ENCODE measurements around the gene LAMP5.

LAMP5 gene

GRCh38 chr20:9514072-9514460 is 324 bp upstream of the LAMP5 start:
- H3K9ac ChIP-seq (ENCODE audit: low read depth, low read length) = no peak overlapping the region
- peaks cover 35% of the 10 kb centered on the region for H3K4me1 ChIP-seq (ENCODE audit: insufficient read depth, low read length)
- H3K36me3 ChIP-seq (ENCODE audit: insufficient read depth, low read length) = no peaks in the 10 kb centered on the region
- H3K27ac ChIP-seq (ENCODE audit: low read depth, low read length) = no peak overlapping the region
- WGBS = 8% methylated on average over 9 of the region's 9 CpGs
- H3K4me3 ChIP-seq (ENCODE audit: low read length) = peak overlapping the region; percentile 63
- no peaks in the 10 kb centered on the region for H3K9me3 ChIP-seq (ENCODE audit: insufficient read depth, low read depth, low read length)
- peaks cover 100% of the 10 kb centered on the region for H3K27me3 ChIP-seq (ENCODE audit: insufficient read depth, low read length)

DNA sequence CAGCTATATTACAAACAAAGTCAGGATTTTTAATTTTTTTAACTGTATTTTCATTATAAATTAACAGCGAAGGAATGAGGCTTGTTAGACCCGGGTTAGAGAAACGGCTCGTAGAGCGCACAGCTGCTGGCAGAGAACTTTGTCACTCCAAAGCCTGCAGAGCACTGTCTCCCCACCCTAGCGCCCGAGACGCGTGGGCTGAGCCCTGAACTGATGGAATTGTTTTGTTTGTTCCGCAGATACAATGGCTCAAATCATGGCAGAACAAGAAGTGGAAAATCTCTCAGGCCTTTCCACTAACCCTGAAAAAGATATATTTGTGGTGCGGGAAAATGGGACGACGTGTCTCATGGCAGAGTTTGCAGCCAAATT is 810 bp downstream of the LAMP5 start:
- Histone ChIP-seq H3K27ac (ENCODE audit: low read depth, low read length) (no peak overlapping the region), H3K9me3 (ENCODE audit: insufficient read depth, low read depth, low read length) (no peaks in the 10 kb centered on the region), H3K36me3 (ENCODE audit: insufficient read depth, low read length) (no peaks in the 10 kb centered on the region), H3K27me3 (ENCODE audit: insufficient read depth, low read length) (peaks cover 100% of the 10 kb centered on the region), H3K4me3 (ENCODE audit: low read length) (peak overlapping the region; percentile 63), H3K9ac (ENCODE audit: low read depth, low read length) (no peak overlapping the region), H3K4me1 (ENCODE audit: insufficient read depth, low read length) (peaks cover 46% of the 10 kb centered on the region)
- 14% methylated on average over 13 of the region's 13 CpGs for WGBS

GRCh38 chr20:9515741-9516233 is 1.4 kb downstream of the LAMP5 start:
- peaks cover 52% of the 10 kb centered on the region for H3K4me1 ChIP-seq (ENCODE audit: insufficient read depth, low read length)
- H3K27me3 ChIP-seq (ENCODE audit: insufficient read depth, low read length) = peaks cover 100% of the 10 kb centered on the region
- H3K36me3 ChIP-seq (ENCODE audit: insufficient read depth, low read length) = no peaks in the 10 kb centered on the region
- H3K27ac ChIP-seq (ENCODE audit: low read depth, low read length) = no peak overlapping the region
- no peak overlapping the region for H3K9ac ChIP-seq (ENCODE audit: low read depth, low read length)
- no peaks in the 10 kb centered on the region for H3K9me3 ChIP-seq (ENCODE audit: insufficient read depth, low read depth, low read length)
- 2% methylated on average over 38 of the region's 38 CpGs for WGBS
- peak overlapping the region; percentile 63 for H3K4me3 ChIP-seq (ENCODE audit: low read length)

DNA sequence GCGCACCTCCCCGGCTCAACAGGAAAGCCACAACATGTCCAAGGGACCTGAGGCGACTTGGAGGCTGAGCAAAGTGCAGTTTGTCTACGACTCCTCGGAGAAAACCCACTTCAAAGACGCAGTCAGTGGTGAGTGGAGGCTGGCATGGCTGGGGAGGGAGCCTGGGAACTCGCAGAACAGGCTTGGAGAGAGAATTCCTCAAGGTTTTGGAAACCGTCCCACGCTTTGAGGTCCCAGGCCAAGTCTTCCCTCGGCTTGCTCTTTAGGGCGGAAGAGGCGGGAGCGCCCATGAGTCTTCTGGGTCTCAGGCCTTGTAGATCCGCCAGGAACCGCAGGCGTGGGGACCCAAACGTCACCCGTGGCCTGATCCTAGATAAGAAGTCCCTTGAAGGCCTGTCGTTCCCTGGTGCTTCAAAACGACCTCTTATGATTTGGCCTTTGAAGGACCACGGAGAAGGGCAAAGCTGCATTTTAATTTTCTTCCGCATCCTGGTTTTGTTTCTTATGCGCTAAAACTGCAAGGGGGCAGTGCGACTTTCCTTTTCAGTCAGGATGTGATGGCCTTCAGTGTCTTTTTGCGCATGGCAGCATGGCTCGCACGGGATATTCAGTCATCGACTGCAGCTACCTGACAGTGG is 2.0 kb downstream of the LAMP5 start:
- Histone ChIP-seq H3K36me3 (ENCODE audit: insufficient read depth, low read length) (no peaks in the 10 kb centered on the region), H3K27me3 (ENCODE audit: insufficient read depth, low read length) (peaks cover 98% of the 10 kb centered on the region), H3K9ac (ENCODE audit: low read depth, low read length) (no peak overlapping the region), H3K27ac (ENCODE audit: low read depth, low read length) (no peak overlapping the region), H3K4me1 (ENCODE audit: insufficient read depth, low read length) (peaks cover 57% of the 10 kb centered on the region), H3K9me3 (ENCODE audit: insufficient read depth, low read depth, low read length) (no peaks in the 10 kb centered on the region), H3K4me3 (ENCODE audit: low read length) (peak overlapping the region; percentile 63)
- WGBS = 28% methylated on average over 28 of the region's 28 CpGs

DNA sequence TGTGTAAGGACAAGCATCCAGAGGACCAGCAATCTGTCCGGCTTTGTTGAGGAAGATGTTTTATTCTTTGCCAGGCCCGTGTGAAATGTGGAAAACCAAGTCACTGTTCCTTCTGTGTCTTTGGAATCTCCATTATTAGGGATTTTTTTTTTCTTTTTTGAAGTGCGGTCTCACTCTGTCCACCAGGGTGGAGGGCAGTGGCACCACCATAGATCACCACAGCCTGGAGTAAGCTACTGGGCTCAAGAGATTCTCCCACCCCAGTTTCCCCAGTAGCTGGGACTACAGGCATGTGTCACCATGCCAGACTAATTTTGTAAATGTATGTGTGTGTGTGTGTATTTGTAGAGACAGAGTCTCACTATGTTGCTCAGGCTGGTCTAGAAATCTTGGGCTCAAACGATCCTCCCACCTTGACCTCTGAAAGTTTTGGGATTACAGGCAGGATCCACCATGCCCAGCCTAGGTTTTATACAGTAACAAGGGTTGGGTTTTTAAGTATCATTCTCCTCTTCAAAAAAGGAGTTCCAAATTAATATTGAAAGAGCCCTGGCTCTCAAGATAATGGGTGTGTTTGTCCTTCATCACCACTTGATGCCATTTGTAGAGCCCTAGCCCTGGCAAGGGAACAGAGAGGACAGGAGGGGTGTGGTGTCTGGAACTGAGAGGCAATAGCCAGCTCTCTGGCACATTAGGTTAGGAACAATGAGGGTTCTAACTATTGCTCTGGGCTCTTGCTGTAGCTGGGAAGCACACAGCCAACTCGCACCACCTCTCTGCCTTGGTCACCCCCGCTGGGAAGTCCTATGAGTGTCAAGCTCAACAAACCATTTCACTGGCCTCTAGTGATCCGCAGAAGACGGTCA is 3.1 kb downstream of the LAMP5 start:
- Histone ChIP-seq H3K27ac (ENCODE audit: low read depth, low read length) (no peak overlapping the region), H3K9ac (ENCODE audit: low read depth, low read length) (no peak overlapping the region)

DNA sequence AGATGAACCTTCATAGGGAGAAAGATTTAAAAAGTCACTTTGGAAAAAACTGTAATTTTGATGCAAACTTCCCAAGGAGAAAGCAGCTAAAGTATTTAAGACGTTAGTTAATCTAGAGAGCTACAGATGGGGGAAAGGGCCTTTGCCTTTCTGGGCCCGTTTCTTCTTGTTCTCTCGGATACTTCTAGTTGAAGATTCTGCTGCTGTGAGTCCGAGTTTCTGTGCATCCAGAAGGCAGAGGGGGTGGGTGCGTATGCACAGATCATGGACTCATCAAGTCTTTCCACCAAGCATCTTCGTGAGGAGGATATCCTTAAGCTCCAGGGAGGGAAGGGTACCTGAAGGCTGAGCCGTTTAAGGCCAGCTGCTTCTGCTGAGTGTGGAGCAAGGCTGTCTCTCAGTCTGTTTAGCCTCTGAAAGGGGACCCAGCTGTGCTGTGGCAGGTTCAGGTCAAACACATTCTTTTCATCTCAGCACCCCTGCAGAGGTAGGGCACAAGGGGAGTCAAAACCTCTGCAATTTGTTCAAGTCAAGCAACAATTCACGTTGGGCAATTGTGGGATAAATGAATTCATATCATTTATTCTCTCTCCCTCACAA is 4.3 kb downstream of the LAMP5 start:
- Histone ChIP-seq H3K9me3 (ENCODE audit: insufficient read depth, low read depth, low read length) (no peaks in the 10 kb centered on the region), H3K4me3 (ENCODE audit: low read length) (no peak overlapping the region), H3K4me1 (ENCODE audit: insufficient read depth, low read length) (peaks cover 57% of the 10 kb centered on the region), H3K36me3 (ENCODE audit: insufficient read depth, low read length) (no peaks in the 10 kb centered on the region), H3K27me3 (ENCODE audit: insufficient read depth, low read length) (peaks cover 75% of the 10 kb centered on the region), H3K9ac (ENCODE audit: low read depth, low read length) (no peak overlapping the region), H3K27ac (ENCODE audit: low read depth, low read length) (no peak overlapping the region)
- WGBS = 18% methylated on average over 7 of the region's 8 CpGs

More for the DNA sequence above, 3.1 kb downstream of the LAMP5 start:
- WGBS = 86% methylated on average over 8 of the region's 8 CpGs
- Histone ChIP-seq H3K27me3 (ENCODE audit: insufficient read depth, low read length) (peaks cover 86% of the 10 kb centered on the region), H3K9me3 (ENCODE audit: insufficient read depth, low read depth, low read length) (no peaks in the 10 kb centered on the region), H3K36me3 (ENCODE audit: insufficient read depth, low read length) (no peaks in the 10 kb centered on the region), H3K4me1 (ENCODE audit: insufficient read depth, low read length) (peaks cover 59% of the 10 kb centered on the region), H3K4me3 (ENCODE audit: low read length) (no peak overlapping the region)

GRCh38 chr20:9520086-9520485 is 5.7 kb downstream of the LAMP5 start:
- H3K4me3 ChIP-seq (ENCODE audit: low read length) = no peak overlapping the region
- H3K27me3 ChIP-seq (ENCODE audit: insufficient read depth, low read length) = peaks cover 60% of the 10 kb centered on the region
- no peak overlapping the region for H3K27ac ChIP-seq (ENCODE audit: low read depth, low read length)
- no peaks in the 10 kb centered on the region for H3K9me3 ChIP-seq (ENCODE audit: insufficient read depth, low read depth, low read length)
- H3K36me3 ChIP-seq (ENCODE audit: insufficient read depth, low read length) = no peaks in the 10 kb centered on the region
- peaks cover 53% of the 10 kb centered on the region for H3K4me1 ChIP-seq (ENCODE audit: insufficient read depth, low read length)
- no peak overlapping the region for H3K9ac ChIP-seq (ENCODE audit: low read depth, low read length)
- WGBS = 61% methylated on average over 4 of the region's 4 CpGs

GRCh38 chr20:9523636-9524035 is 9.2 kb downstream of the LAMP5 start:
- no peak overlapping the region for H3K4me3 ChIP-seq (ENCODE audit: low read length)
- WGBS = 94% methylated on average over 2 of the region's 3 CpGs
- no peak overlapping the region for H3K27ac ChIP-seq (ENCODE audit: low read depth, low read length)
- peaks cover 28% of the 10 kb centered on the region for H3K4me1 ChIP-seq (ENCODE audit: insufficient read depth, low read length)
- peaks cover 25% of the 10 kb centered on the region for H3K27me3 ChIP-seq (ENCODE audit: insufficient read depth, low read length)
- no peaks in the 10 kb centered on the region for H3K9me3 ChIP-seq (ENCODE audit: insufficient read depth, low read depth, low read length)
- no peak overlapping the region for H3K9ac ChIP-seq (ENCODE audit: low read depth, low read length)
- H3K36me3 ChIP-seq (ENCODE audit: insufficient read depth, low read length) = no peaks in the 10 kb centered on the region

DNA sequence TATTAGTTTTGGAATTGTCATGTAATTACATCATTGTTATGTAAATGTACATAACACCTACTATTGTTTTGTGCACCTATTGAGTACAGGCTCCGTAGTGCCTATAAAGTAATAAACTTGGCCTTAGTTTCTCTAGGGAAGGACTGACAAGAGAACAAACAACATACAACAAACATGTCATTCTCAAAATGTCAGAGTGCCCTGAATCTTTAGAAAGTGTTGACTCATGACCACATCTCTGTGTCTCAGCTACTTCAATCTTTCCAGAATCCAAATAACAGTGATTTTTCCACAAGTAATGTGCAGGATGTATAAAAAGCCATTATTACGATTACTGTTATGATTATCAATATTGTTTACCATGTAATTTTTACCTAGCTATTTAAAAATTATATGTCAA is 17.2 kb downstream of the LAMP5 start:
- Histone ChIP-seq H3K9ac (ENCODE audit: low read depth, low read length) (no peak overlapping the region), H3K27me3 (ENCODE audit: insufficient read depth, low read length) (no peaks in the 10 kb centered on the region), H3K27ac (ENCODE audit: low read depth, low read length) (no peak overlapping the region), H3K4me3 (ENCODE audit: low read length) (no peak overlapping the region), H3K36me3 (ENCODE audit: insufficient read depth, low read length) (no peaks in the 10 kb centered on the region), H3K4me1 (ENCODE audit: insufficient read depth, low read length) (peaks cover 17% of the 10 kb centered on the region), H3K9me3 (ENCODE audit: insufficient read depth, low read depth, low read length) (no peaks in the 10 kb centered on the region)
- 67% methylated on average over 1 of the region's 2 CpGs for WGBS

DNA sequence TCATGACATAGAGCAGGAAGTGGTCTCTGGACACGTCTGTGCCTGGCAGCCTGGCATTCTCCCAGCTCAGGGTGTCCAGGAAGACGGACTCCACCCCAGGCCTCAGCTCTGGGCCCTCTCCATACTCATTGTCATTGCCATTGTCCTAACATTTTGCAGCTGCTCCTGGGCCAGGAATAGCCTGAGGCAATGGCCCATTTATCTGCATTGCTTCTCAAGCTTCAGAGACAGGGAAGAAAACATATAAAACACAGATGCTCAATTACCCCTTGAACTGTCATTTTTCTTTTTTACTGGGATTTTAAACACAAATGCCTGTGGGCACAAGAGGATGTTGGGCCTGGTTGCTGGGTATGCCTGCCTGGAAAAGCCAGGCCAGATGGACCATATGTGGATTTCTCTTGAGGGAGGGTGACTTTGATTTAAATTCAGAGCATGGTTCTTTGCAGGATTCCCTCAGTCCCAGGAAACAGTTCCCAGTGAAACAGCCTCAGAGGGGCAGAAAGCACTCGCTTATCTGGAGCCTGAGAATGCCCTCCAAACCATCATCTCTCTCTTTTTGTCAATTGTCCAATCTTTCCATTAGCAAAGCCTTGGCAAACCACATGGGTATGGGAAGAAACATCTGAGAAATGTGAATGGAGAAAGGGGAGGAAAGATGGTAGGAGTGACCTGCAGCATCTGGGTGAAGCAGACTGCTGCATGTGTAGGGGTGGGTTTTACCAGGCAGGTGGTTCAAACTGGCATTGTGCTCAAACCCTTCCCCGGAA is 17.9 kb downstream of the LAMP5 start:
- Histone ChIP-seq H3K27ac (ENCODE audit: low read depth, low read length) (no peak overlapping the region), H3K9ac (ENCODE audit: low read depth, low read length) (no peak overlapping the region), H3K4me1 (ENCODE audit: insufficient read depth, low read length) (peaks cover 17% of the 10 kb centered on the region), H3K36me3 (ENCODE audit: insufficient read depth, low read length) (no peaks in the 10 kb centered on the region), H3K9me3 (ENCODE audit: insufficient read depth, low read depth, low read length) (no peaks in the 10 kb centered on the region), H3K27me3 (ENCODE audit: insufficient read depth, low read length) (no peaks in the 10 kb centered on the region), H3K4me3 (ENCODE audit: low read length) (no peak overlapping the region)
- 85% methylated on average over 4 of the region's 4 CpGs for WGBS

All from HUES64 (cell line).